ENCODE results near the gene KCNJ6. TPM values are rescaled to one million over a fixed set of nuclear protein-coding genes. Genes with fewer than 3 reads are reported as not detected.

The KCNJ6 gene
- total RNA-seq, 1 experiment from 2014 or later = 1.2 TPM

DNA sequence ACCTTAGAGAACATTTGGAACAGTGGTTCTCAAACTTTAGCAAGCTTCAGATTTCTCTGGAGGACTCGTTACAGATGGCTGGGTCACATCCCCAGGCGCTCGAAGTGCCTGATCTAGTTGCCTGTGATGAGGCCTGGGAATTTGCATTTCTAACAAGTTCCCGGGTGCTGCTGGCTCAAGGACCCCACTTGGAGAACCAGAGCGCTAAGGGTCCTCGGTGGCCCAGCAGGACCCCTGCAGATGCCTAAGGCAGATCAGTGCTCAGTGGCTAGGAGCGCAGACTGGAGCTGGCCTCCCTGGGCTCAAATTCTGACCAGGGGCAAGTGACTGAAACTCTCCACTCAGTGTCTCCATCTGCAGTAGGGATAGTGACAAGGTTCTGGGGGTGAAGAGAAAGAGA lies 341.5 kb downstream of the KCNJ6 start:
- Histone ChIP-seq H3K14ac (ENCODE audit: insufficient read depth, low read length) (no peak overlapping the region), H3K23ac (ENCODE audit: insufficient read length, low read depth, low read length) (no peak overlapping the region), H3K79me1 (ENCODE audit: insufficient read depth, low read depth, low read length, poor library complexity, severe bottlenecking) (no peaks in the 10 kb centered on the region), H3T11ph (ENCODE audit: low read length) (no peak overlapping the region), H3K9me3 (ENCODE audit: control insufficient read depth, low read depth, low read length) (peaks cover 20% of the 10 kb centered on the region), H2BK15ac (ENCODE audit: low read depth, low read length) (no peak overlapping the region), H3K23me2 (ENCODE audit: insufficient read length, low read depth, low read length, poor library complexity, severe bottlenecking) (no peaks in the 10 kb centered on the region), H2AK5ac (ENCODE audit: insufficient read length, low read length) (no peak overlapping the region), H4K8ac (replicated peaks; ENCODE audit: insufficient read length, low read depth, low read length) (no peak overlapping the region), H2BK5ac (ENCODE audit: insufficient read length, low read length) (no peak overlapping the region), H2AFZ (ENCODE audit: low read length) (no peak overlapping the region), H3K4me2 (ENCODE audit: insufficient read depth, insufficient read length, low read length) (no peak overlapping the region), H3K9ac (ENCODE audit: extremely low read depth, insufficient read length, low read length) (no peak overlapping the region), H3K4ac (ENCODE audit: low read depth, low read length) (no peak overlapping the region), H3K4me1 (ENCODE audit: insufficient read depth, low read length) (no peaks in the 10 kb centered on the region), H3K56ac (ENCODE audit: insufficient read length, low read depth, low read length) (no peak overlapping the region), H4K20me1 (ENCODE audit: control insufficient read depth, insufficient read depth, insufficient read length) (peaks cover 2% of the 10 kb centered on the region), H3K79me2 (ENCODE audit: insufficient read depth, low read length) (no peaks in the 10 kb centered on the region), H2BK12ac (ENCODE audit: insufficient read length, low read depth, low read length) (no peak overlapping the region), H2BK20ac (ENCODE audit: low read depth, low read length, poor library complexity, severe bottlenecking) (no peak overlapping the region), H4K5ac (ENCODE audit: insufficient read length, low read depth, low read length) (no peak overlapping the region), H3K27me3 (ENCODE audit: insufficient read depth, low read length) (no peaks in the 10 kb centered on the region), H4K91ac (ENCODE audit: insufficient read length, low read depth, low read length) (no peak overlapping the region), H3K18ac (ENCODE audit: insufficient read length, low read depth, low read length) (no peak overlapping the region), H2BK120ac (ENCODE audit: low read depth, low read length, poor library complexity, severe bottlenecking) (no peak overlapping the region), H3K27ac (ENCODE audit: insufficient read length, low read depth, low read length) (no peak overlapping the region)
- TF ChIP-seq, protein P1, sequence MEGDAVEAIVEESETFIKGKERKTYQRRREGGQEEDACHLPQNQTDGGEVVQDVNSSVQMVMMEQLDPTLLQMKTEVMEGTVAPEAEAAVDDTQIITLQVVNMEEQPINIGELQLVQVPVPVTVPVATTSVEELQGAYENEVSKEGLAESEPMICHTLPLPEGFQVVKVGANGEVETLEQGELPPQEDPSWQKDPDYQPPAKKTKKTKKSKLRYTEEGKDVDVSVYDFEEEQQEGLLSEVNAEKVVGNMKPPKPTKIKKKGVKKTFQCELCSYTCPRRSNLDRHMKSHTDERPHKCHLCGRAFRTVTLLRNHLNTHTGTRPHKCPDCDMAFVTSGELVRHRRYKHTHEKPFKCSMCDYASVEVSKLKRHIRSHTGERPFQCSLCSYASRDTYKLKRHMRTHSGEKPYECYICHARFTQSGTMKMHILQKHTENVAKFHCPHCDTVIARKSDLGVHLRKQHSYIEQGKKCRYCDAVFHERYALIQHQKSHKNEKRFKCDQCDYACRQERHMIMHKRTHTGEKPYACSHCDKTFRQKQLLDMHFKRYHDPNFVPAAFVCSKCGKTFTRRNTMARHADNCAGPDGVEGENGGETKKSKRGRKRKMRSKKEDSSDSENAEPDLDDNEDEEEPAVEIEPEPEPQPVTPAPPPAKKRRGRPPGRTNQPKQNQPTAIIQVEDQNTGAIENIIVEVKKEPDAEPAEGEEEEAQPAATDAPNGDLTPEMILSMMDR (conservative IDR thresholded peaks at IDR 0.05) = no peak
- H3K9me3 Mint-ChIP-seq = peaks cover 24 to 26% of the 10 kb centered on the region in 2 experiments
- peaks cover 16 to 27% (median 18%) of the 10 kb centered on the region in 3 experiments for H3K36me3 Mint-ChIP-seq (ENCODE audit: insufficient read depth in 1 of 3, low read depth in 3 of 3)
- DNase-seq = no peak
- no peaks in the 10 kb centered on the region; a peak in 1 of 4 replicates for H3K4me1 Mint-ChIP-seq
- no peak overlapping the region for H3K4me3 Mint-ChIP-seq
- WGBS (ENCODE audit: extremely low coverage, insufficient read length, low lambda C conversion rate) = no CpG with 5 or more reads among the region's 7 CpGs
- no peak overlapping the region; a peak in 1 of 7 replicates for H3K27ac Mint-ChIP-seq
- no peaks in the 10 kb centered on the region for H3K27me3 Mint-ChIP-seq (ENCODE audit: low read depth)

All from H9 (cell line).